ENCODE results near the gene BPIFB1. TPM values are rescaled to one million over a fixed set of nuclear protein-coding genes. Genes with fewer than 3 reads are reported as not detected.

The BPIFB1 gene
- total RNA-seq, 1 donor from 2014 or later, result not detected

DNA sequence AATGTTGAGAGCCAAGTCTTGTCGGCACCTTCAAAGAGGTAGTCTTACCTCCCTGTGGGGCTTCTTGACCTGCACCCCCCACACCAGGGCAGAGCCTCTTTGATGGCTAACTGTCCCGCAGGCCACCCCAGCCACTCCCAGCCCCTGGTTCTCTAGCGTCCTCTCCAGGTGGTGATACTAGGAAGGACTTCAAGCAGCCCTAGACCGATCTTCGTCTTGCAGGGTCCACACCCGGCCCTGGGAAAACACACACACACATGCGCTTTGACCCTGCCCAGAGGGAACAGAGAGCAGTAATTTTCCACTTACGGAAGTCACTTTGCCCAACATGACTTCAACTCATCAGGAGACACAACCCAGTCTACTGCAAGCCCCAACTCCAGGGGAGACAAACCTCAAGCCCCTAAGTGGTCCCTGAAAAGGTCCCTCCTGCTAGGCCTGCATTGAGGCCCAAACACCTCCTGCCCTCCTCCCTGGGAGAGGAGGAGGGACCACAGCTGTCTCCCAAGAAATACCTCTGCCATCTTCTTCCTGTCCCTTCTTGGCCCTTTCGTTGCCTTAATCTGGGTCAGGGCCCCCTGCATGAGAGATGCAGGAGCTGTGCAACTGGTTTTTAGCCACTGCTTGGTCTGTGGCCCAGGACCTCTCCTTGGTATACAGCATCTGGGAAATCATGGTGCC lies 2.9 kb upstream of the BPIFB1 start:
- Histone ChIP-seq H3K4me1 (ENCODE audit: control insufficient read depth in 3 of 3, insufficient read depth in 3 of 3, low read length in 3 of 3) (no peaks in the 10 kb centered on the region), H3K9ac (ENCODE audit: low read depth in 1 of 3, low read length in 3 of 3) (no peak overlapping the region), H3K27ac (ENCODE audit: low read depth, low read length) (no peak overlapping the region), H3K36me3 (ENCODE audit: control insufficient read depth in 3 of 3, insufficient read depth in 3 of 3, low read length in 3 of 3) (no peaks in the 10 kb centered on the region), H3K9me3 (ENCODE audit: control insufficient read depth in 3 of 3, low read length in 3 of 3) (no peaks in the 10 kb centered on the region), H3K27me3 (ENCODE audit: control insufficient read depth in 3 of 3, insufficient read depth in 3 of 3, low read length in 3 of 3) (peaks cover 22 to 60% (median 53%) of the 10 kb centered on the region in 3 donors), H3K4me3 (ENCODE audit: low read length in 3 of 3) (no peak overlapping the region)

- Histone ChIP-seq H3K36me3 (ENCODE audit: control insufficient read depth in 3 of 3, insufficient read depth in 3 of 3, low read length in 3 of 3) (no peaks in the 10 kb centered on the region), H3K4me3 (ENCODE audit: low read length in 3 of 3) (no peak overlapping the region), H3K9me3 (ENCODE audit: control insufficient read depth in 3 of 3, low read length in 3 of 3) (no peaks in the 10 kb centered on the region), H3K27ac (ENCODE audit: low read depth, low read length) (no peak overlapping the region), H3K27me3 (ENCODE audit: control insufficient read depth in 3 of 3, insufficient read depth in 3 of 3, low read length in 3 of 3) (peaks cover 24 to 63% (median 54%) of the 10 kb centered on the region in 3 donors), H3K9ac (ENCODE audit: low read depth in 1 of 3, low read length in 3 of 3) (no peak overlapping the region), H3K4me1 (ENCODE audit: control insufficient read depth in 3 of 3, insufficient read depth in 3 of 3, low read length in 3 of 3) (no peaks in the 10 kb centered on the region)
These were observed 2.2 kb upstream of the BPIFB1 start for GRCh38 chr20:33280775-33281174.

DNA sequence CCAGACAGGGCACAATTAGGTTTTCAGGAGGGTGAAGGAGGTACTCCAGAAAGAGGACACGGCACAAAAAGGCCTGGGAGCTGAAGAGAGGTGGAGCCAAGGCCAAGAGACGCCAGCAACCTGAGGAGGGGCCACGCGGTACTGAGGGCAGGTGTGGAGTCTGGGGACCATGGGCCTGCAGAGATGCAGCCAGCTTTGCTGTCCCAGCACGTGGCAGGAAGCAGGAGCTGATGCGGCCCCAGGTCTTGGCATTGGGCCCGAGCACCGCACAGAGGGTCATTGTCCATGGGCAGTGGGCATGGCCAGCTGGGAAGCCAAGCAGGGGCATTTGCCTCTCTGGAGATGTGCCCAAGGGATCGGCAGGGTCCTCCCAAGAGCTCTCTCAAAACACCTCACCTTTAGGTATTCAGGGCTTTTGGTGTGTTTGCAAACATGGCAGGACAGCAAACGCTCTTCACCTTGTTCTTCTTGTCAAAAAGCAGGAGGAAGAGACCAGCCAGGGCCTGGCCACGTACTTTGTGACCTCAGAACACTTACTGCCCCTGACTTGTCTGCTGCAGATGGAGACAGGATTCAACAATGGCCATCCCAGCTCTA lies 1.4 kb upstream of the BPIFB1 start:
- Histone ChIP-seq H3K36me3 (ENCODE audit: control insufficient read depth in 3 of 3, insufficient read depth in 3 of 3, low read length in 3 of 3) (no peaks in the 10 kb centered on the region), H3K27ac (ENCODE audit: low read depth, low read length) (no peak overlapping the region), H3K9ac (ENCODE audit: low read depth in 1 of 3, low read length in 3 of 3) (no peak overlapping the region), H3K4me3 (ENCODE audit: low read length in 3 of 3) (no peak overlapping the region), H3K9me3 (ENCODE audit: control insufficient read depth in 3 of 3, low read length in 3 of 3) (no peaks in the 10 kb centered on the region), H3K4me1 (ENCODE audit: control insufficient read depth in 3 of 3, insufficient read depth in 3 of 3, low read length in 3 of 3) (no peaks in the 10 kb centered on the region), H3K27me3 (ENCODE audit: control insufficient read depth in 3 of 3, insufficient read depth in 3 of 3, low read length in 3 of 3) (peaks cover 27 to 63% (median 52%) of the 10 kb centered on the region in 3 donors)

- Histone ChIP-seq H3K9ac (ENCODE audit: low read depth in 1 of 3, low read length in 3 of 3) (no peak overlapping the region), H3K9me3 (ENCODE audit: control insufficient read depth in 3 of 3, low read length in 3 of 3) (no peaks in the 10 kb centered on the region), H3K27ac (ENCODE audit: low read depth, low read length) (no peak overlapping the region), H3K27me3 (ENCODE audit: control insufficient read depth in 3 of 3, insufficient read depth in 3 of 3, low read length in 3 of 3) (peaks cover 33 to 68% (median 54%) of the 10 kb centered on the region in 3 donors), H3K36me3 (ENCODE audit: control insufficient read depth in 3 of 3, insufficient read depth in 3 of 3, low read length in 3 of 3) (no peaks in the 10 kb centered on the region), H3K4me3 (ENCODE audit: low read length in 3 of 3) (no peak overlapping the region), H3K4me1 (ENCODE audit: control insufficient read depth in 3 of 3, insufficient read depth in 3 of 3, low read length in 3 of 3) (no peaks in the 10 kb centered on the region)
These were observed 649 bp upstream of the BPIFB1 start for GRCh38 chr20:33282196-33282934.

- Histone ChIP-seq H3K4me1 (ENCODE audit: control insufficient read depth in 3 of 3, insufficient read depth in 3 of 3, low read length in 3 of 3) (no peaks in the 10 kb centered on the region), H3K27me3 (ENCODE audit: control insufficient read depth in 3 of 3, insufficient read depth in 3 of 3, low read length in 3 of 3) (peaks cover 26 to 67% (median 51%) of the 10 kb centered on the region in 3 donors), H3K36me3 (ENCODE audit: control insufficient read depth in 3 of 3, insufficient read depth in 3 of 3, low read length in 3 of 3) (no peaks in the 10 kb centered on the region), H3K9ac (ENCODE audit: low read depth in 1 of 3, low read length in 3 of 3) (no peak overlapping the region), H3K4me3 (ENCODE audit: low read length in 3 of 3) (no peak overlapping the region), H3K9me3 (ENCODE audit: control insufficient read depth in 3 of 3, low read length in 3 of 3) (no peaks in the 10 kb centered on the region), H3K27ac (ENCODE audit: low read depth, low read length) (no peak overlapping the region)
These were observed 1.3 kb downstream of the BPIFB1 start for GRCh38 chr20:33284284-33284683.

DNA sequence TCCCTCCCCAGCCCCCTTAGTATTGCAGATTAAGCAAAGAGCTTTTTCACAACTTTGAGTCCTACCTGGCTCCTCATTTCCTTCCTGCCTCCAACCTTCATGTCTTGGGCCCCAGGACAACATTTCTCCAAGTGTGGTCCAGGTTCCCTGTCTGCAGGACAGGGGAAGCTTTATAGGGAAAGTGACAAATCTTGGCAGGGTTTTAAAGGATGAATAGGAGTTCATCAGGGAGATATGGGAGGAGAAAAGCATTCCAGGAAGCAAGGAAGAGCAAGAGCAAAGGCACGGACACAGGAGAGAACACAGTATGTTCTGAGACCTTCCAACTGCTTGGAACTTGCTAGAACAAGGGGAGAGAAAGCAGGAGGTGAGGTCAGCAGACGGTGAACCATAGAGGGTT lies 1.9 kb downstream of the BPIFB1 start:
- Histone ChIP-seq H3K4me3 (ENCODE audit: low read length in 3 of 3) (no peak overlapping the region), H3K36me3 (ENCODE audit: control insufficient read depth in 3 of 3, insufficient read depth in 3 of 3, low read length in 3 of 3) (no peaks in the 10 kb centered on the region), H3K9me3 (ENCODE audit: control insufficient read depth in 3 of 3, low read length in 3 of 3) (no peaks in the 10 kb centered on the region), H3K4me1 (ENCODE audit: control insufficient read depth in 3 of 3, insufficient read depth in 3 of 3, low read length in 3 of 3) (no peaks in the 10 kb centered on the region), H3K9ac (ENCODE audit: low read depth in 1 of 3, low read length in 3 of 3) (no peak overlapping the region), H3K27ac (ENCODE audit: low read depth, low read length) (no peak overlapping the region), H3K27me3 (ENCODE audit: control insufficient read depth in 3 of 3, insufficient read depth in 3 of 3, low read length in 3 of 3) (peaks cover 26 to 64% (median 47%) of the 10 kb centered on the region in 3 donors)

- Histone ChIP-seq H3K27me3 (ENCODE audit: control insufficient read depth in 3 of 3, insufficient read depth in 3 of 3, low read length in 3 of 3) (peaks cover 20 to 58% (median 41%) of the 10 kb centered on the region in 3 donors), H3K27ac (ENCODE audit: low read depth, low read length) (no peak overlapping the region), H3K9ac (ENCODE audit: low read depth in 1 of 3, low read length in 3 of 3) (no peak overlapping the region), H3K4me1 (ENCODE audit: control insufficient read depth in 3 of 3, insufficient read depth in 3 of 3, low read length in 3 of 3) (no peaks in the 10 kb centered on the region), H3K9me3 (ENCODE audit: control insufficient read depth in 3 of 3, low read length in 3 of 3) (no peaks in the 10 kb centered on the region), H3K4me3 (ENCODE audit: low read length in 3 of 3) (no peak overlapping the region), H3K36me3 (ENCODE audit: control insufficient read depth in 3 of 3, insufficient read depth in 3 of 3, low read length in 3 of 3) (no peaks in the 10 kb centered on the region)
These were observed 3.0 kb downstream of the BPIFB1 start for GRCh38 chr20:33285861-33286495.

DNA sequence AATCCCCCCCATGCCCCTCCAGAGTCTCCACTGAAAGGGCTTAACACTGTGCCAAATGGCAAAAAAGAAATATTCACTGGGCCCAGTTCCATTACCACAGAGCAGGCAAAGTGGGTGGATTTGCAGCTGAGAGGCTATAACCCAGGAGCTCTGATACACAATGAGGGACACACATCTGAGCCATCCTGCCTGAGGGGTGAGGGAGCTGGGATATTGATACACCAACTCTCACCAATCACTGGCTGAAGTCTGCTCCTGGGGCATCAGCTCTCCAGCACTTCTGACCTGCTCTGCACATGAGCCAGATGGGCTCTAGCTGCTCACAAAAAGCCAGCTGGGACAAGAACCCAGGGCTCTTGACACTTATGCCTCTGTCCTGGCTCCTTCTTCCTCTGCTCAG lies 4.9 kb downstream of the BPIFB1 start:
- H3K4me1 ChIP-seq (ENCODE audit: control insufficient read depth in 3 of 3, insufficient read depth in 3 of 3, low read length in 3 of 3), result no peaks in the 10 kb centered on the region
- H3K9ac ChIP-seq (ENCODE audit: low read depth in 1 of 3, low read length in 3 of 3), result no peak overlapping the region
- no peaks in the 10 kb centered on the region for H3K9me3 ChIP-seq (ENCODE audit: control insufficient read depth in 3 of 3, low read length in 3 of 3)
- H3K27ac ChIP-seq (ENCODE audit: low read depth, low read length), result no peak overlapping the region
- no peaks in the 10 kb centered on the region for H3K36me3 ChIP-seq (ENCODE audit: control insufficient read depth in 3 of 3, insufficient read depth in 3 of 3, low read length in 3 of 3)
- no peak overlapping the region for H3K4me3 ChIP-seq (ENCODE audit: low read length in 3 of 3)
- H3K27me3 ChIP-seq (ENCODE audit: control insufficient read depth in 3 of 3, insufficient read depth in 3 of 3, low read length in 3 of 3), result peaks cover 18 to 53% (median 32%) of the 10 kb centered on the region in 3 donors

- Histone ChIP-seq H3K4me1 (ENCODE audit: control insufficient read depth in 3 of 3, insufficient read depth in 3 of 3, low read length in 3 of 3) (no peaks in the 10 kb centered on the region), H3K27me3 (ENCODE audit: control insufficient read depth in 3 of 3, insufficient read depth in 3 of 3, low read length in 3 of 3) (peaks cover 11 to 40% (median 19%) of the 10 kb centered on the region in 3 donors), H3K9ac (ENCODE audit: low read depth in 1 of 3, low read length in 3 of 3) (no peak overlapping the region), H3K4me3 (ENCODE audit: low read length in 3 of 3) (no peak overlapping the region), H3K9me3 (ENCODE audit: control insufficient read depth in 3 of 3, low read length in 3 of 3) (no peaks in the 10 kb centered on the region), H3K27ac (ENCODE audit: low read depth, low read length) (no peak overlapping the region), H3K36me3 (ENCODE audit: control insufficient read depth in 3 of 3, insufficient read depth in 3 of 3, low read length in 3 of 3) (no peaks in the 10 kb centered on the region)
These were observed 7.8 kb downstream of the BPIFB1 start for GRCh38 chr20:33290852-33291251.
